Kidney (tissue), 14 donors: ENCODE results near the gene KANK4. TPM values are rescaled to one million over a fixed set of nuclear protein-coding genes. Genes with fewer than 3 reads are reported as not detected.
A peak's percentile ranks its signal among the peaks of the same experiment; 100 is the strongest.

Experiments used
- DNase-seq, 5 donors: peaks; one replicate each; pipeline ENCODE4 v3.0.0-alpha.2; 2013 to 2020
- FAIRE-seq: peaks from 2 replicates; lab custom pipeline; 2012; peaks lifted over from hg19 to GRCh38; lab: Jason Lieb, UNC
- H3K27ac ChIP-seq, 2 donors: one replicate each; pipeline ENCODE4 v1.7.0; 2013; ENCODE audit warnings: low read depth in 2 of 2, low read length in 2 of 2, inconsistent platforms in 1 of 2
- H3K27me3 ChIP-seq: one replicate; pipeline ENCODE4 v1.7.1; 2013; ENCODE audit warnings: low read length, inconsistent platforms; ENCODE audit not compliant: control insufficient read depth, insufficient read depth
- H3K36me3 ChIP-seq, 3 donors: one replicate each; pipeline versions ENCODE4 v1.7.0 to v1.7.1; 2013; ENCODE audit warnings: low read length in 3 of 3, control low read depth in 1 of 3, inconsistent platforms in 1 of 3; ENCODE audit not compliant: insufficient read depth in 3 of 3, control insufficient read depth in 2 of 3
- H3K4me1 ChIP-seq, 3 donors: one replicate each; pipeline versions ENCODE4 v1.7.0 to v1.7.1; 2013; ENCODE audit warnings: low read length in 3 of 3, inconsistent platforms in 1 of 3, low read depth in 1 of 3; ENCODE audit not compliant: control insufficient read depth in 2 of 3, insufficient read depth in 2 of 3
- H3K4me3 ChIP-seq, 3 donors: one replicate each; pipeline versions ENCODE4 v1.7.0 to v1.8.1; 2013; ENCODE audit warnings: low read length in 3 of 3, control low read depth in 1 of 3, inconsistent platforms in 1 of 3
- H3K9ac ChIP-seq, 3 donors: one replicate each; pipeline versions ENCODE4 v1.7.0 to v1.7.1; 2013; ENCODE audit warnings: low read length in 3 of 3, control low read depth in 1 of 3, inconsistent platforms in 1 of 3
- H3K9me3 ChIP-seq, 3 donors: one replicate each; pipeline versions ENCODE4 v1.7.0 to v1.7.1; 2013; ENCODE audit warnings: low read length in 3 of 3, control low read depth in 1 of 3, inconsistent platforms in 1 of 3; ENCODE audit not compliant: control insufficient read depth in 2 of 3, insufficient read depth in 1 of 3
- CTCF ChIP-seq: IDR thresholded peaks from 3 replicates; pipeline ENCODE4 v1.5.1; 2012; ENCODE audit warnings: mild to moderate bottlenecking, moderate library complexity, borderline replicate concordance; ENCODE audit not compliant: insufficient read depth; ENCODE audit errors: extremely low read depth
- intact Hi-C: fragments of 100-400 bp; cut with DNase I; formaldehyde crosslinking; loops from one replicate; pipeline ENCODE4 v1.11.1; 2022
- polyA plus RNA-seq: library from polyadenylated mRNA; stranded (reverse); fragments of 350-450 nt; fragmentation: Illumina TruSeq; extraction: RNeasy Lipid Tissue Mini Kit (QIAGEN cat#74804); gene quantifications from one replicate; pipeline ENCODE4 v1.2.3, GENCODE V29; 2014; ENCODE audit warnings: low read depth, low replicate concordance; ENCODE audit not compliant: insufficient read depth
- total RNA-seq: library from RNA; stranded (reverse); fragmentation: NEBNext Ultra II Directional; extraction: Animal tissue kit (Norgen Biotek cat#: 25700); gene quantifications from one replicate; pipeline ENCODE4 v1.2.1, GENCODE V29; 2021
- donor health status: control.
- donor health status: control.
- donor health status: control.
- donor health status: control.
- donor health status: control.
- donor health status: DM: yes; HTN: yes; CAD: no.
- donor health status: Normal renal cell carcinoma (clear cell type).

KANK4 gene
- total and polyA plus RNA-seq, 2 donors from 2014 or later: 0.28 to 0.50 TPM

GRCh38 chr1:62304515-62304914, 14.7 kb downstream of the KANK4 start:
- FAIRE-seq (no peak), DNase-seq (no peak)
- intact Hi-C loops: no loop called here
- Histone ChIP-seq H3K4me1 (peaks cover 0 to 8% (median 0%) of the 10 kb centered on the region in 3 donors), H3K27ac (no peak overlapping the region), H3K9me3 (no peaks in the 10 kb centered on the region), H3K27me3 (no peaks in the 10 kb centered on the region), H3K36me3 (no peaks in the 10 kb centered on the region), H3K9ac (no peak overlapping the region), H3K4me3 (no peak overlapping the region)
- TF ChIP-seq CTCF: no peak

- intact Hi-C loops: no loop called here
- peaks cover 0 to 3% (median 0%) of the 10 kb centered on the region in 3 donors for H3K4me1 ChIP-seq
- FAIRE-seq: no peak
- no peaks in the 10 kb centered on the region for H3K27me3 ChIP-seq
- H3K27ac ChIP-seq: no peak overlapping the region
- DNase-seq: no peak
- no peak overlapping the region for H3K9ac ChIP-seq
- H3K9me3 ChIP-seq: no peaks in the 10 kb centered on the region
- no peaks in the 10 kb centered on the region for H3K36me3 ChIP-seq
- TF ChIP-seq CTCF: no peak
- H3K4me3 ChIP-seq: peak overlapping the region in 1 of 3 donors; percentile 14
Measured at GRCh38 chr1:62301726-62302390, 17.4 kb downstream of the KANK4 start.

- no peak overlapping the region for H3K4me3 ChIP-seq
- no peaks in the 10 kb centered on the region for H3K36me3 ChIP-seq
- no peaks in the 10 kb centered on the region for H3K27me3 ChIP-seq
- H3K4me1 ChIP-seq: peaks cover 0 to 3% (median 0%) of the 10 kb centered on the region in 3 donors
- no peak for TF ChIP-seq CTCF
- intact Hi-C loops: no loop called here
- DNase-seq: peak in 1 of 5 donors; percentile 72
- no peak overlapping the region for H3K27ac ChIP-seq
- H3K9ac ChIP-seq: no peak overlapping the region
- H3K9me3 ChIP-seq: no peaks in the 10 kb centered on the region
- no peak for FAIRE-seq
Measured at GRCh38 chr1:62299426-62300200, 19.6 kb downstream of the KANK4 start.
